Measurements from ENCODE around the gene AQP4.

AQP4 gene

DNA sequence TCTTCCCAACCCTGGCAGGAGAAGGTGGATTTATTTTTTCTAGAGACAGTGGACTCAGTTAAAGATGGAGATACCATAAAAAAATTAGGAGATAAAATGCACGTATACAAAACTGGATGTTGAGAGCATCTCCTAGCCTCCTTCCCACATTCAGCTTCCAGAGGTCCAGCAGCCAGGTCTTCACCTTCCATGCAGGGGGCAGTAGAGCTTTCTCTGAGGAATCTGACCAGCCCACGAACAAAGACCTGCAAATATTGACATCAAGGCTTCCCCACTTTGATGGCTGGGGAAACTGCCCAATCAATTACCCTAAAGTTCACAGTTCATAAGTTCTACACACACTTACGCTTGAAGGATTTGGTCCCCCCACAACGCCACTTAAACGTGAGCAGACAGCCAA lies 24.5 kb downstream of the AQP4 start:
- DNase-seq (ENCODE audit: low read depth in 2 of 2) = no peak

DNA sequence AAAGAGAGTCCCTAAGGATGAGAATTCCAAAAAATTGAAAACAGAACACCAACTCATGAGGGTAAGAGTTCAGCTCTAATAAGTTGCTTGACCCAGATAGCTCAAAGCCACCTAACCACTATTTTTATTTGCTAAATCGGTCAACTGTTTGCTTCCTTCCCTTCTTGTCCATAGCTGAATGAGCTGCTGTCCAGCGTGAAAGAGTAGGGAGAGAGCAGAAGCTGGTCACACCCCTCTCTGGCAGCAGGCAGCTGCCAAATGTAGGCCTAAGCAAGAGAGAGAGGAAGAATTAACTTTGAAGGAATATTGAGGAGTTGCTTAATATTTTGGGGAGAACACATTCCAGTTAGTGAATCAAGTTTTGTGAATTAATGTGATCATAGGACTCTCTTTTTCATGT lies 25.9 kb downstream of the AQP4 start:
- no peak for DNase-seq (ENCODE audit: low read depth in 2 of 2)

DNA sequence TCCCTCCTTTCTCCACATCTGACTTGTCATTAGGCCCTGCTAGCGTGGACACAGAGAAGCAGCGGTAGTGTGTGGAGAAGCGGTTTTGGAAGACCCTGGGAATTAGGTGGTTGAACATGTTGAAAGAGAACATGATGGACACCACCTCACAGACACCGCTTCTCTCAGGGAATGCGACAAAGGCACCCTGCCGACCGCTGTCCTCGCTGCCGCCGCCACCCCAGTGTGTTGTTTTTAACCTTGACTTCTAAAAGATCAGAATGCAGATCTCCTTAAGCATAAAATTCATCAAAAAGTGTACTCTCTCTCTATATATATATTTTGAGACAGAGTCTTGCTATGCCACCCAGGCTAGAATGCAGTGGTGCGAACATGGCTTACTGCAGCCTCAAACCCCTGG lies 33.2 kb downstream of the AQP4 start:
- no peak for DNase-seq (ENCODE audit: low read depth in 2 of 2)

DNA sequence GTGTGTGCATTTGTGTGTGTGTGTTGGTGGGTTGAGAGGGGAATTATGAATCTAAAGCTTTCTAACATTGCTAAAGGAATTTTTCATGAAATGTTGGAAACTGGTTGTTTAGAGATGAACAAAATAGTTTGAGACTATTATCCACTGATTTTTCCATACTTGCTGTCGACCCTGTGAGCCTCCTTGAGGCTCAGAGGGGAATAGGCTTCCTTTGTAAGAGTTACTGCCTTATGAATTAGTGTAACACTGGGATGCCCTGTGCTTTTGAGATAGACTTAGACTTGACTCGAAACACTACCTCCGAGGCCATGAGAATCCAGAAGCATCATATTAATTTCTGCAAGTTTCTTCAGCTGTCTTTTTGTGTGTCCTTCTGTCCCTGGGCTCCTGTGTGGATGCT lies 37.9 kb downstream of the AQP4 start:
- DNase-seq (ENCODE audit: low read depth in 2 of 2) = no peak

DNA sequence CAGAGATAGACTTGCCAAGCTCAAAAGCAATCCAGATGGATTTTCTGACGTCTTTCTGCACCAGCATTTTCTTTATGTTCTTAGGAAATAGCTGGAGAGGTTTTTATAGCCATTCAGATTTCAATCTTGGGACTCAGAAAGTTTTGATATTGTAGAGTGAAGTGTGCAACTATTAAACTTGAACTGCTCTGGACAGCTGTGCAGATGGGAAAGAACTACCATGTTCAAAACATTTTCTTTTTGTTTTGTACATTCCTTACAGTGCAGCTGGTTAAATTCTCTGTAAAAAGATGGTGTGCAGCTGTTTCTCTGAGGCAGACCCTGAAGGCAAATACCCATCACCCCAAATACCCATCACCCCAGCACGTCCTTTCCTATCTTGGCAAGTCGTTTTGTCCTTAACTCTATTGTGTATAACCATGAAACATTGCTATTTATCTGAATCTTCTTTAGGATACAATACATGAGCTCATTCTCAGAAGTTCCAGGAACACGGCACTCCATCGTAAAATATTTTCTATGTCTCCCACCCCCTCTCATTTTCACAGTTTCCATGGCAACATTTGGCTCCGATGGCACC lies 38.8 kb downstream of the AQP4 start:
- DNase-seq (ENCODE audit: low read depth in 2 of 2) = no peak

DNA sequence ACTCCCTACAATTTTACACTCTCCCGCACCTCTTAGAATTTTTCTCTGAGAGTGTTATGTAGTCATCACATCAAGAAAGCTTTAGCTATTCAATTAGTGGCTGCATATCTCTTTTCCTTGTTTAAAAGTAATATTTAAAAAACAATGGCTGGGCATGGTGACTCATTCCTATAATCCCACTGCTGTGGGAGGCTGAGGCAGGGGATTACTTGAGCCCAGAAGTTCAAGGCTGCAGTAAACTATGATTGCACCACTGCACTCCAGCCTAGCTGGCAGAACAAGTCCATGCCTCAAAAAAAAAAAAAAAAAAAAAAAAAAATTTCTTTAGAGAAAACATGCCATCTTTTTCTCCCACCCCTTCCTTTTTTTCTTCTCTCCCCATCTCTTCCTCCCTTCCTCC lies 44.3 kb downstream of the AQP4 start:
- DNase-seq (ENCODE audit: low read depth in 2 of 2) = no peak

DNA sequence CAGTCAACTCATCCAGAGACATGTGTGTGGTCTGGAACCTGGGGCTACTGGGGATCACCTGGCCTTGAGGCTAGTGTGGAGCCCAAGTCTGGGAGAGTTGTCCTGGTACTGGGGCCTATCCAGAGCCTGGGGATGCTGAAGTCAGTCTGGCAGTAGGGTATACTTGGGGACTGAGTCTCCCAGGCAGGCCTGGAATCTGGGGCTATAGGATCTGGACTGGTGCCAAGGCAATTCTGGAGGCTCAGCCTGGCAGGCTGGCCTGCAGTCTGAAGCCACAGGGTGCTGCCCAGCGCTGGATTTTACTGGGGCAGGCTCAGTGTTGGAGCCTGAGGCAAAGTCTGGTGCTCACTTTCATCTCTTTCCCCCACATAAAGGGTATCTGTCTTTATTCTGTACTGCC lies 46.5 kb downstream of the AQP4 start:
- DNase-seq (ENCODE audit: low read depth in 2 of 2) = no peak

DNA sequence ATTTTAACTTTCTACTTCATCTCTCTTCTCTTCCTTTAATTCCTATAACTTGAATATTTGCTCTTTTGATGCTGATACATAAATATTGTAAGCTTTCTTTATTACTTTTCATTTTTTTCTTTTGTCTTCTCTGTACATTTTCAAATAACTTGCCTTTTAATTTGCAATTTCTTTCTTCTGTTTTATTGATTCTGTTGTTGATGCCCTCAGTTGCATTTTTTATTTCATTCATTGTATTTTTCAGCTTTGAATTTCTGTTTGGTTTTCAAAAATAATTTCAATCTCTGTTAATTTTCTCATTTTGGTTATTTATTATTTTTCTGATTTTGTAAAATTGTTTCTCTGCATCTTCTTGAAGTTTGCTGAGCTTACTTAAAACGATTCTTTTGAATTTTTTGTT lies 47.0 kb downstream of the AQP4 start:
- DNase-seq (ENCODE audit: low read depth in 2 of 2) = no peak

DNA sequence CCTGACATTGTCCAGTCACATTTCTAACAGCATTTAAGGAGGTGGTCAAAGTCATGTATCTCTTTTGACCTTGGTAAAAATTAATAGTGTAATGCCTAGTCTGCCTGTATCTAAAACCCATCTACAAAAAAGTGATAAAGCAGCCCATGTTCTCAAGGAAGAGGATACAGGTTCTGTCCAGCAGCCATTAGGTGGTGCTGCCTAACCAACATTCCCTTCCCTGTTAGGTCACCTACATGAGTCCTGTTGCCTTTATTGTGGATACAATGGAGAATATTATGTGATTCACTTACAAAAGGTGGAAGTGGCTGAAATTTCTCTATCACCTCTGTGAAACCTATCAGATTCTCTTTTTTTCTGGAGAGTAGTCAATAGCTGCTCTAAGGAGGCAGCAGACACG lies 52.5 kb downstream of the AQP4 start:
- no peak for DNase-seq (ENCODE audit: low read depth in 2 of 2)

DNA sequence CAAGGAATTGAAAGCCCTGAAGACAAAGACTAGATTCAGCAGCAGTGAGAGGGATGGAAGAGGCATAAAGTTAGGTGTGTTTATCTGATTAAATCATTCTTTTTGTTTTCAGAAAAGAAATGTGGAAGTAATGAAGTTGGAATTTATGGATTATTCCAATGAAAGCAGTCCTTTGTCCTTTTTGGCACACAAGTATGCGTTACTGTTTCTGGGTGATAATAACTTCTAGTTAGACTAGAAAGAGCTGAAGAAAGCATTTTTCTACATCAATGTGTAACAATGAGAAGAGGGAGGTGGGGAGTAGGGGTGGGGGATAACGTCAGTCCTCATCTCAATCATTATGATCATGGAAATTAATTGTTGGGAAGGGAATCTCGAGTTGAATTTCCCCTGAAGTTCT lies 53.0 kb downstream of the AQP4 start:
- no peak for DNase-seq (ENCODE audit: low read depth in 2 of 2)

DNA sequence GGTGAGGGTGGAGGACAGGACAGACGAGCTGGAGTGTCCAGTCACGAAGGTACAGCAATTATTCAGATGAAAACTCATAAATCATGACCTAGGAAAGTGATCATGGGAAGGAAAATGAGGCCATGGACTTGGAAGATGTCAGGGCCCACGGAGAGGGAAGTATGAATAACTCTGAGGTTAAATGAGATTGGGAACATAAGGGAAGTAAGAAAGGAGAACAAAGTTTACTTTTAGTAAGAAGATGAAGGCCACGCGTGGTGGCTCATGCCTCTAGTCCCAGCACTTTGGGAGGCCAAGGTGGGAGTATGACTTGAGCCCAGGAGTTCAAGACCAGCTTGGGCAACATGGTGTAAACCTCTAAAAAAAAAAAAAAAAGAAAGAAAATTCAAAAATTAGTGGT lies 56.2 kb downstream of the AQP4 start:
- DNase-seq (ENCODE audit: low read depth in 2 of 2) = no peak

DNA sequence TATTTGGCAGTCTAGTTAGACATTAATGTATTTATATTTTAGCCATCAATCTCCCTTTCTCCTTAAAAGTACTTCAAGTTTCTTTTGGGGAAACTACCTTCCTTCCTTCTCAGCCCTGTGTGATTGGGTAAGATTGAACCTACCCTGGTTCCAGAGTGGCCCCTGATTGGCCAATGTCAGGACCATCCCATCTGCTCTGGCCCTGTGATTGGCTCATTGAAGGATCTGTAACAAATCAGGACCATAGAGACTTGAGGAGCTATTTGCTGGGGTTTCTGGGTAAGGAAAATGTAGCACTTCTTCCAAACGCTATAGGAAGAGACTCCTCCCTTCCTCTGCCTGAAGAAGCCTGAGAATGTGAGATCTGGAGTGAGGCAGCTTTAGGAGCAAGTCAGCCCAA lies 59.3 kb downstream of the AQP4 start:
- DNase-seq (ENCODE audit: low read depth in 2 of 2) = no peak

DNA sequence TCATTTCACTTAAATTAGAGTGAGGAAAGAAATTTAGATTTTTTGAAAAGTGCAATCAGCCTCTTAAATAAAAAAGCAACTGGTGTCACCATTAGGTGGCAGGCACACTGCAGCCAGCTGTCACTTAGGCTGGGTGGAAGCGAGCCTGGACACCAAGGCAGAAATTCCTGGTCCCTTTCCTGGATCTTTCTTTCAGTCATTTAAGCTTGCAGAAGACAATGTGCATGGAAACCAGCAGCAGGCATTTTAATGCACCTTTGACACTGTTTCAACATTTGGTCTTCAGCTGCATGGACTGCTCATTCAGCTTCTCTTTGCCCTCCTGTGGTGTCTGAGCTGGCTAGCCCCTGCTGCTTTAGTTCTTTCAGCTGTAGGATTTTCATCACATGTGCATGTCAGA lies 61.0 kb downstream of the AQP4 start:
- DNase-seq (ENCODE audit: low read depth in 2 of 2) = no peak

DNA sequence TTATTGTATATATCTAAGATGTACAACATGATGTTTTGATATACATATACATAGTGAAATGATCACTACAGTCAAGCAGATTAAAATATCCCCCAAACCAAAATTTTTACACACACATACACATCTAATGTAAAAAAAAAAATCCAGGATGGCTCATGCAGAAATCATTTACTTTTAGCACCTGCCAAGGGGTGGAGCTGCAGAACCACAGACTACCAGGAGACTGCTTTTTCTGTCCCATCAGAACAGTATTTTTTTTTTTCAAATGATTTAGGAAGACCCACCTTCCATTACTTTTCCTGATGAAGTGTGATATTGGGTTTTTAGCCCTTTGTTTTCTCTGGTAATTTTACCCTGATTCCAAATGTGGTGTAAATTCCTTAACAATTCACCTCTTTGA lies 61.9 kb downstream of the AQP4 start:
- DNase-seq (ENCODE audit: low read depth in 2 of 2) = no peak

DNA sequence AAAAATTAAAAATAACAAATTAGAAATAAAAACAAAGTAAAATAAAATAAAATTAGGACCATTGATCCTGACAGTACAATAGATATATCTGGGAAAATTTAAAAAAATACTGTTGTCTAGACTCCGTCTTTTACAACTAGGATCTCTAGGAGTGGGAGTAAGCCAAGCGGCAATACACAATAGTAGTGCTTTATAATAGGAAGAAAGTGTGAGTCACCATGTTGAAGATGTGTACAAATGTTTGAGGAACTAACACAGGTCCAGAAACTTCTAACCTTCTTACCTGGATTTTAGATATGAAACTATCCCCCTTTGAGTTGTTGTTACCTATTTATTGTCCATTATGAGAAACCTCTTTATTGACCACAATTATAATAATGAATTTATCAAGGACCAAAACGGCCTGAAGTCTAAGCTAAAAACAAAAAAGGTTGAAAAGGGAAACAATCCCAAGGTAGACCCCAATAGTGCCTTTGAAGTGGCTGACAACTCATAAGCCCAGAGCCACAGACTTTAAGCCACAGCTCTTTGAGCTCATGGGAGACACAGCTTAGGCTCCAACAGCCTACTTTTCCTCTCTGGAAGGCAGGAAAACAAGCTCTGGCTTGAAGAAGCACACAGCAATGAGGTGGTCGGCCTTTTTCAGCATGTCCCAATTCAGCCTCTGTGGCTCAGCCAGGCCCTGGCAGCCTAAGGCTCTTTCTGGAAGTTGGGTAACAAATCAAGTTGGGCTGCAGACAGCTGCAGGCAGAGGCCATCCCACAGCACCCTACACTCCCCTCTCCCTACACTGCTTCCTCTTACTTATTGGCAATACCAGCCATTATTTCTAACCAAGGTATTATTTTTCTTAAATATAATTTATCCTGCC lies 62.9 kb downstream of the AQP4 start:
- no peak for DNase-seq (ENCODE audit: low read depth in 2 of 2)

All from activated CD8-positive, alpha-beta memory T cell treated with anti-CD3 and anti-CD28 coated beads for 4 hours (primary cell).